ENCODE measurements around the gene BLCAP. TPM values are rescaled to one million over a fixed set of nuclear protein-coding genes. Genes with fewer than 3 reads are reported as not detected.

The BLCAP gene
- total and polyA plus RNA-seq, 2 experiments from 2014 or later, result 62.2 to 64.8 TPM

GRCh38 chr20:37543828-37544227 lies 16.2 kb upstream of the BLCAP start:
- H3K27me3 ChIP-seq (ENCODE audit: insufficient read depth), result no peaks in the 10 kb centered on the region
- no peak overlapping the region for H3K27ac ChIP-seq (ENCODE audit: low read depth)
- H3K9me2 ChIP-seq (ENCODE audit: insufficient read depth), result no peaks in the 10 kb centered on the region
- peaks cover 7% of the 10 kb centered on the region for H3K27me3 Mint-ChIP-seq (ENCODE audit: insufficient read depth, low read depth, poor library complexity)
- no peak overlapping the region for H3K4me3 Mint-ChIP-seq
- no peak overlapping the region for H3K27ac Mint-ChIP-seq
- H3K4me1 ChIP-seq (ENCODE audit: insufficient read depth), result no peaks in the 10 kb centered on the region
- ATAC-seq, result peak; percentile 57
- H3K79me2 ChIP-seq (replicated peaks; ENCODE audit: insufficient read depth), result no peaks in the 10 kb centered on the region
- peak; percentile 54 for DNase-seq (ENCODE audit: low spot score)
- TF ChIP-seq POLR2AphosphoS5 (IDR thresholded peaks at IDR 0.05; ENCODE audit: low read depth) (no peak), CTCF (conservative IDR thresholded peaks at IDR 0.05; ENCODE audit: low read depth in 2 of 2) (peak; percentile 58 to 59)
- H3F3A ChIP-seq (replicated peaks; ENCODE audit: low read depth), result no peaks in the 10 kb centered on the region
- H3K9me3 Mint-ChIP-seq, result no peaks in the 10 kb centered on the region
- H3K36me3 ChIP-seq (ENCODE audit: insufficient read depth), result no peaks in the 10 kb centered on the region
- H2AFZ ChIP-seq, result 0 out of 2 replicates have a peak overlapping the region, but pooled peaks have one; percentile 14
- H3K4me3 ChIP-seq, result no peak overlapping the region
- H3K4me2 ChIP-seq, result no peak overlapping the region
- H4K20me1 ChIP-seq (replicated peaks; ENCODE audit: insufficient read depth), result no peaks in the 10 kb centered on the region
- peaks cover 3% of the 10 kb centered on the region; the same call in 2 of the 3 replicates for H3K4me1 Mint-ChIP-seq
- H3K36me3 Mint-ChIP-seq (ENCODE audit: low read depth), result no peaks in the 10 kb centered on the region

GRCh38 chr20:37542281-37542680 lies 14.6 kb upstream of the BLCAP start:
- ATAC-seq, result no peak
- H3K27ac Mint-ChIP-seq, result no peak overlapping the region
- TF ChIP-seq EZH2 (IDR thresholded peaks at IDR 0.05; ENCODE audit: low read depth, unreplicated experiment), result no peak
- TF ChIP-seq ZNF462 (CRISPR knock-in tag; IDR thresholded peaks at IDR 0.05), result no peak
- no peak for TF ChIP-seq NANOG (IDR thresholded peaks at IDR 0.05; ENCODE audit: borderline replicate concordance)
- no peak for TF ChIP-seq CREB1 (CRISPR knock-in tag; IDR thresholded peaks at IDR 0.05; ENCODE audit: low read depth)
- no peak for TF ChIP-seq JUNB (IDR thresholded peaks at IDR 0.05; ENCODE audit: unreplicated experiment)
- no peak for TF ChIP-seq STAT1 (IDR thresholded peaks at IDR 0.05; ENCODE audit: unreplicated experiment)
- no peak for TF ChIP-seq ZNF114 (CRISPR knock-in tag; IDR thresholded peaks at IDR 0.05)
- TF ChIP-seq EZH2phosphoT487 (IDR thresholded peaks at IDR 0.05; ENCODE audit: unreplicated experiment), result no peak
- TF ChIP-seq ZNF331 (CRISPR knock-in tag; IDR thresholded peaks at IDR 0.05; ENCODE audit: low read depth), result no peak
- no peak for TF ChIP-seq ETS1 (IDR thresholded peaks at IDR 0.05)

More at GRCh38 chr20:37542281-37542680, 14.6 kb upstream of the BLCAP start:
- no peak for DNase-seq (ENCODE audit: low spot score)
- Histone ChIP-seq H3K4me2 (no peak overlapping the region), H3K9me2 (ENCODE audit: insufficient read depth) (no peaks in the 10 kb centered on the region), H3K27me3 (ENCODE audit: insufficient read depth) (no peaks in the 10 kb centered on the region), H2AFZ (0 out of 2 replicates have a peak overlapping the region, but pooled peaks have one; percentile 59), H3K4me1 (ENCODE audit: insufficient read depth) (peaks cover 2% of the 10 kb centered on the region; the same call in 1 of the 2 replicates), H3K4me3 (no peak overlapping the region), H3K79me2 (replicated peaks; ENCODE audit: insufficient read depth) (no peaks in the 10 kb centered on the region), H3K36me3 (ENCODE audit: insufficient read depth) (no peaks in the 10 kb centered on the region), H4K20me1 (replicated peaks; ENCODE audit: insufficient read depth) (no peaks in the 10 kb centered on the region), H3F3A (replicated peaks; ENCODE audit: low read depth) (no peaks in the 10 kb centered on the region), H3K27ac (ENCODE audit: low read depth) (no peak overlapping the region)
- no peaks in the 10 kb centered on the region for H3K36me3 Mint-ChIP-seq (ENCODE audit: low read depth)
- H3K4me3 Mint-ChIP-seq, result no peak overlapping the region
- H3K27me3 Mint-ChIP-seq (ENCODE audit: insufficient read depth, low read depth, poor library complexity), result peaks cover 5% of the 10 kb centered on the region
- peaks cover 3% of the 10 kb centered on the region; the same call in 2 of the 3 replicates for H3K4me1 Mint-ChIP-seq
- H3K9me3 Mint-ChIP-seq, result no peaks in the 10 kb centered on the region

All from GM23338 (cell line).